OCI-LY3 (cell line): Measurements from ENCODE around the gene SLC13A3.

ENCODE experiments used
- EZH2phosphoT487 ChIP-seq: fragments of 200-600 bp; shearing (Covaris generic); IDR thresholded peaks from 2 replicates; pipeline ENCODE4 v1.6.1; 2018; ENCODE audit warnings: antibody characterized with exemption, mixed run types, low read depth
- TF ChIP-seq, protein P1 (sequence below): fragments of 200-600, 300-600 bp; sonication (generic); IDR thresholded peaks from 2 replicates; pipeline ENCODE4 v1.5.1; 2014; ENCODE audit warnings: antibody characterized with exemption, low read length, low read depth

DNA sequence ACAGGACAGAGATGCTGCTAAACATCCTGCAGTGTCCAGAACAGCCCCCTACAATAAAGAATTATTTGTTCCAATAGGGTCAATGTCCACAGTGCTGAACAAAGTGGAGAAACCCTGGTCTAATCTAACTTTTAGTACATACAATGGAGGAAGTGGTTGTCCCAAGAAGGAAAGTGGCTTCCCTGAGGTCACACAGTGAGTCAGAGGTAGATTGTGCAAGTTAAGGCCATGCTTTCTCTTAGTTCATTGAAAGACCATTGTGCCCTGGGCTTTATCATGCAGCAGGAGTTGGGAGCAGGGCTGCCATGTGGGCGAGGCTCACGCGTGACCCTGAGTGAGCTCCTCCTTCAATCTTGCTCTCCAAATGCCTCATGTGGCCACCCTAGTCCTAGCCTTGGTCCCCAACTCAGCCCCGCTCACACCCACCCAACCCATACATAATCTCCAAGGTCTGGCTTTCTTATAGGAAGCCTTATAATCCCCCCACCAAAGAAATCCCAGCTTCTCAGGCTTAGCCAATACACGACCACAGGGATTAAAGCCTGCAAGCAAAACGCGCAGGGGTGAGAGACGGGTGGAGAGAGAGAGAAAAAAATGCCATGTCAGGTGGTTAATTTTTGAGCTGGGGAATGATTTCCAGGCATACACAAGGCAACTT is 19.9 kb downstream of the SLC13A3 start:
- TF ChIP-seq, protein P1, sequence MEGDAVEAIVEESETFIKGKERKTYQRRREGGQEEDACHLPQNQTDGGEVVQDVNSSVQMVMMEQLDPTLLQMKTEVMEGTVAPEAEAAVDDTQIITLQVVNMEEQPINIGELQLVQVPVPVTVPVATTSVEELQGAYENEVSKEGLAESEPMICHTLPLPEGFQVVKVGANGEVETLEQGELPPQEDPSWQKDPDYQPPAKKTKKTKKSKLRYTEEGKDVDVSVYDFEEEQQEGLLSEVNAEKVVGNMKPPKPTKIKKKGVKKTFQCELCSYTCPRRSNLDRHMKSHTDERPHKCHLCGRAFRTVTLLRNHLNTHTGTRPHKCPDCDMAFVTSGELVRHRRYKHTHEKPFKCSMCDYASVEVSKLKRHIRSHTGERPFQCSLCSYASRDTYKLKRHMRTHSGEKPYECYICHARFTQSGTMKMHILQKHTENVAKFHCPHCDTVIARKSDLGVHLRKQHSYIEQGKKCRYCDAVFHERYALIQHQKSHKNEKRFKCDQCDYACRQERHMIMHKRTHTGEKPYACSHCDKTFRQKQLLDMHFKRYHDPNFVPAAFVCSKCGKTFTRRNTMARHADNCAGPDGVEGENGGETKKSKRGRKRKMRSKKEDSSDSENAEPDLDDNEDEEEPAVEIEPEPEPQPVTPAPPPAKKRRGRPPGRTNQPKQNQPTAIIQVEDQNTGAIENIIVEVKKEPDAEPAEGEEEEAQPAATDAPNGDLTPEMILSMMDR = no peak
- TF ChIP-seq EZH2phosphoT487 = no peak
